ENCODE results near the gene PPARG.
"Not testable (repeated sequence)": the region's sequence is repeated elsewhere in the genome, so short reads cannot be mapped to it uniquely, and the experiment has no call there.

PPARG gene

DNA sequence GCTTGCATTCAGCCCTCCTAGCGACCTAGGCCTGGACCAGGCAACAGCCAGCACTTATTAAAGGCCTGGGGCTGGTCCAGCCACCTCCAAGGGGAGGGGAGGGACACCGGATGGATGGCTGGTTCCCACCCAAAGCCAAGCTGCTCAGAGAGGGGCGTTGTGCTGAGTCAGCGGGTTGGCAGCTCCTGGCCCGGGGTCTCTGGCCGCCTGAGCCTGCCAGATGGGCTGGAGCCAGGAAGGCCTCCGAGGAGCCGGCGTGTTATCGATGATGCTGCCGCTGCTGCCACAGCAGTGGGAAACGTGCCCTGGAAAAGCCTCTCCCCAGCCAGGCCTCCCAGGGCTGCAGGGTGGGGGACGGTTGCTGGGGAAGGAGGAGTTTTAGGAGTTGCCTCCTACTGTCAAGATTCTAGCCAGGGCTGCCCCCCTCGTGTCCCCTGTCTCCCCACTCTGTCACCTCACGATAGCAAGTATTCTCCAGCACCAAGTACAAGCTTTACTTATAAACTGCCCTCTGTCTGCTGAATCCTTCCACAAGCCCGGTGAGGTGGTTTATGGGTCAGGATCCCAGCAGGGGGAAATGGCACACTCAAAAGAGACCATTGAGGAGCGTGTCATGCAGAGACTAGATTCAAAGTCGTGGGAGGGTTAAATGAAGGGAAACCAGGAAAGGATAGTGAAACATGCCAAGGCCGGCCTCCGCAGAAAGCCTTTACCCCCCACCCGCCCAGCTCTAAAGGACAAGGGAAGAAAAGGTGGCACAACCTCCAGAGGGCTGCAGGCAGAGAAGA lies 152.3 kb downstream of the PPARG start:
- DNase-seq (ENCODE audit: low read depth in 4 of 4, low spot score in 1 of 4) = no peak

DNA sequence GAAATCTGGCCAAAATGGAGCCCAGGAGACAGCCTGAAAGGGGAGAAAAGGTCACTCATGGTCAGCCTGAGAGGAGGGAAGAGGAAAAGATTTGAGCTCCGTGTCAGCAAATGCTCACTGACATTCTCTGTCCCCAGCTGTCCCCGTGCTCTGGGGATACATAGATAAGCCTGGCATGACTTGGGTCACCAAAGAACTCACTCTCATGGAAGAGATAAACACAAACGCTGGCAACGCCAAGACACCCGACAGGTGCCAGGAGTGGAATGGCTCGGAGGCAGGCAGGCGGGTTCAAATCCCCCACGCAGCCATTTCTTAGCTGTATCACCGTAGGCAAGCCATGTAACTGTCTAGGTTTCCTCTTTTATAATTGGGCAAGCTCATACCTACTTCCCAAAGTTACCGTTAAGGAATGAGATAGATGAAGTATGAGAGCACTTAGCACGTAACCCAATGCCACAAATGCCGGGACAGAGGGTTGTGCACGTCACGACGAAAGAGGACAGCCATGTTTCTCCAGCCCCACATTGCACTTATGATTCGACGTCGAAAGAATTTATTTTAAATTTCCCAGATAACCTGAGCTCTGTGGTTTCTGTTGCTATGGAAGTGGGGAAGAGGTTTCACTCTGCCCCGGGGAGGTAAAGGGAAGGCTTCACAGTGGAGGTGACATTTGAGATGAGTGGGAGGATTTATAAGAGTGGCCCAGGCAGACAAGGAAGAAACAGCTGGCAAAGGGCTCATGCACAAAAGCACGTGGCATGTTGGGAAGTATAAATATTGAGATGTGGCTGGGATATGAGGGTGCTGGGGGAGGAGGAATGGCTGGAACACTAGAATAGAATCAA lies 154.0 kb downstream of the PPARG start:
- no peak for DNase-seq (ENCODE audit: low read depth in 4 of 4, low spot score in 1 of 4)

DNA sequence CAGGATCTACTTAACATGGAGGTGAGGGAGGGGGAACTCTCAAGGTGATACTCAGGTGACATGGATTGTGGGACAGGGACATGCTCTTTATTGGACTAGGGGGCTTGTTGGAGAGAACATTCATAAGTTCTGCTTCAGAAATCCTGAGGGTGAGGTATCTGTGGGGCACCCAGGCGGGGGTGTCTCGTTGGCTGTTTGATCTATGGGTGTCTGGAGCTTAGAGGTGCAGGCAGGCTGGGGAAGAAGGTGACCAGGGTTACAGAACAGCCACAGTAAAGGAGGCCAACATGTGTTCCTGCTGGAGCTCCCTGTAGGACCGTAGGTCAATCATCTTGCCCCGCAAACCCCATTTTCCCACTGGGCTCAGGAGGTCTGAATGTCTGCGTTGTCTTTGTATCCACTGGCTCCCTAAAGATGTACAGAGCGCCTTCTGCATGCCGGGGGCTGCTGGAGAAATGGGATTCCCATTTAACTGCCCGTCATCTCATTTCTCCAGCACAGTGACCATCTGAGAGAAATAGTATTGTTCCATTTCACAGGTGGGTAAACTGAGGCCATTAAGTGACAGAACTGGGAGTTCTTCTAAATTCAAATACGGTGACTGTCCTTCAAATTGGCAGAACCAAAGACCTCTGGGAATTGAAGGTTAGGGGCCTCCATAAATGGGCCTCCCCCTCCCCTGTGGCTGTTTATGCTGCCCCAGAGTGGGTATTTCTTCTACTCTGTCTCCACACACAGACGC lies 155.1 kb downstream of the PPARG start:
- no peak for DNase-seq (ENCODE audit: low read depth in 4 of 4, low spot score in 1 of 4)

DNA sequence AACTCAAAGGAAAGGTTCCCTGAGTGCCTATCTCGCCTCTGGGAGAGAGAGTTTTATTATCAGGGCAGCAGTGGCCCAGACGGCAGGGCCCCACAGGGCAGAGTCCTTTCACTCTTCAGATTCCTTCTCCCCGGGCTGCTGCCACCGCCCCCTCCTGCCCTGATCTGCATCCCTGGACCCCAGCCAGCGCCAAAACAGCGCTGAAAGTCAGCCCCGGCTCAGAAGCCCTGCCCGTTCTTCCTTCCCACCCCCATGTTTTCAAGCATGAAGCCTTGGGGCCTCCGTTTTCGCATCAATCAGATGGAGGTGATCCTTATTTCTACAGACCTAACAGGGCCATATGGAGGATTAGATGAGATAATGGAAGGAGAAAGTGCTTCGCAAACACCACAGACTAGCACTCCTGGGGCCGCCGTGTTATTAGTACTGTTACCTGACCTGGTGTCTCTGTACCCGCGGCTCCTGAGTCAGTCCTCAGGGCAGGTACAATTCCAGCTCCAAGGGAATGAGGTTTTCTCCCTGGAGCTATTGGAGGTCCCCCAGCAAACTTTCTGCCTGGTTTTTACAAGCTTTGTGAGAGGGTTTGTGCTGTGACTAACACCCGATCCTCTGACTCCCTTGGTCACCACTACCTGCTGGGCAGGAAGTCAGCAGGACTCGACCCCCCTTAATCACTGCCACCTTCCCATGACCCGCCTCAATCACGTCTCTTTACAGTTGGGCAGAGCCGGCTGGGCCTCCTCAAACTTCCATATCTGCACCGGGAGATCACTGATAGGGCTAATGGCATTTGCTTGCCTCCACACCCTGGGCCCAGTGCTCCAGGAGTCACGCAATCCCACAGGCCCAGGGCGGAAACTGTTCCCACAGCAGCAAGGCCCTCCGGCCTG lies 156.0 kb downstream of the PPARG start:
- DNase-seq (ENCODE audit: low read depth in 4 of 4, low spot score in 1 of 4) = no peak

DNA sequence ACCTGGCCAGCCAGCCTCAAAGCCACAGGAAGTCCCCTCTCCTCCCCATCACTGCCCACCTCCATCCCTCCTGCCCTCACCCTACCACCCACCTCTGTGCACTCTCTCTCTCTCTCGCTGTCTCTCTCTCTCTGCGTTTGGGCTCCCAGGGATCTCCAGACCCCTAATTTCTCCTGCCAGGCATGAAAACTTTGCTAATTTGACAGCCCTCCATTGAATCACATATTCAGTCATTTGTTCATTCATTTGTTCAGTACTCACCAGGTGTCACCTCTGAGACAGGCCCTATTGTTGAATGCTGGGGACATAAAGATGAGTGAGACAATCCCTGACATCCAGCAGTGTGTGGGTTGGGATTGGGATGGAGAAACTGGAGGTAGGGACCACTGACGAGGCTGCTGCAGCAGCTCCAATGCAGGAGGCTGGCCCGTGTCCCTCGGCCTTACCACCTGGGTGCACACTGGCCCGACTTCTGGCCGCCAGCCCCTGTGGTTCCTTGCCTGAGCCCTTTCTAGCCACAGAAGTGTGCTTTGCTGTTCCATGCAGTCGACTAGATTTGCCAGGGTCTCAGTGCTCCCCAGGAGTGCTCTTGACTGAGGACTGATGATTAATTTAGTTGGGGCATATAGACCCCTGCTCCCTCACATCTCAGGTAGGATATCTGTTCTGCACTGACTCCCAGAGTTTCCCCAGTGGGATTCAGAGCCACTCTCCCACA lies 156.8 kb downstream of the PPARG start:
- no peak for DNase-seq (ENCODE audit: low read depth in 4 of 4, low spot score in 1 of 4)

DNA sequence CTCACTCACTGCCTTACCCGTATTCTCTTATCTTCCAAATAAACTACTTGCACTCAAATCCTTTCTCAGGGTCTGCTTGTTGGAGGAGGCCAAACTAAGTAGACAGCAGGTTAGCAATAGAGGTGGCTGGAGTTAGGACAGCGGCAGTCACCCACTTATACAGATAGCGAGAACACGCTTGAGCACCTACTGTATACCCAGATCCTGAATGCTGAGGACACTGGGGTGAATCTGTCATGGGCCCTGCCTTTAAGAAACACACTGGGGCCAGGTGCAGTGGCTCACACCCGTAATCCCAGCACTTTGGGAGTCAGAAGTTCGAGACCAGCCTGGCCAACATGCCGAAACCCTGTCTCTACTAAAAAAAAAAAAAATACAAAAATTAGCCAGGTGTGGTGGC lies 157.4 kb downstream of the PPARG start:
- no peak for DNase-seq (ENCODE audit: low read depth in 4 of 4, low spot score in 1 of 4)

DNA sequence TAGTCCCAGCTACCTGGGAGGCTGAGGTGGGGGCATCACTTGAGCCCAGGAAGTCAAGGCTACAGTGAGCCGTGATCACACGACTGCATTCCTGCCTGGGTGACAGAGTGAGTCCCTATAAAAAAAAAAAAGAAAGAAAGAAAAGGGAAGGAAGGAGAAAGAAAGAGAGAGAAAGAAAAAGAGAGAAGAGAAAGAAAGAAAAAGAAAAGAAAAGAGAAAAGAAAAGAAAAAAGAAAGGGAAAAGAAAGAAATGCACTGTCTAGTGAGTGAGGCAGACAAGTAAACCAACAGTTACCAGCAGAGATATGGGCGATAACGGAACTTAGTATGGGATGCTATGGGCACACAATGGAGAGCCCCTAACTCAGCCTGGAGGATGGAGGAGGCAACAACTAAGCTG lies 158.2 kb downstream of the PPARG start:
- no peak for DNase-seq (ENCODE audit: low read depth in 4 of 4, low spot score in 1 of 4)

DNA sequence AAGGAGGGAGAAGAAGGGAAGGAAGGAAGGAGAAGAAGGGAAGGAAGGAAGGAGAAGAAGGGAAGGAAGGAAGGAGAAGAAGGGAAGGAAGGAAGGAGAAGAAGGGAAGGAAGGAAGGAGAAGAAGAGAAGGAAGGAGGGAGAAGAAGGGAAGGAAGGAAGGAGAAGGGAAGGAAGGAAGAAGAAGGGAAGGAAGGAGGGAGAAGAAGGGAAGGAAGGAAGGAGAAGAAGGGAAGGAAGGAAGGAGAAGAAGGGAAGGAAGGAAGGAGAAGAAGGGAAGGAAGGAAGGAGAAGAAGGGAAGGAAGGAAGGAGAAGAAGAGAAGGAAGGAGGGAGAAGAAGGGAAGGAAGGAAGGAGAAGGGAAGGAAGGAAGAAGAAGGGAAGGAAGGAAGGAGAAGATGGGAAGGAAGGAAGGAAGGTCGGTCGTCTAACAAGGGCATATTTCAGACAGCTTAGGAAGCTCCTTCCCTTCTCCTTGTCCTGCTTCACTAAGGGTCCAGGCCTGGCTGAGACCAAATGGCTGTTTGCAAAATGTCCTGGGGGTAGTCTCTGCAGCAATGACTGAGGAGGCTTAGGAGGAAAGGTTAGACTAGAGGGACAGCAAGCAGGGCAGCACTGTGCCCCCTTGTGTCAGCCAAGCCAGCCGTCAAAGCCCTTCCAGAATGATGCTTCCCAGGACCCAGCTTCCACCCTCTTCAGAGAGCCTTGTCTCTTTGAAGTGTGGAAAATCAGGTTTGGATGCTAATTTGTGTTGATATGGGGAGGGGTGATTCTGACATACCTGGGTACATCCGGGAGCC lies 159.7 kb downstream of the PPARG start:
- DNase-seq (ENCODE audit: low read depth in 4 of 4, low spot score in 1 of 4) = not testable (repeated sequence)

DNA sequence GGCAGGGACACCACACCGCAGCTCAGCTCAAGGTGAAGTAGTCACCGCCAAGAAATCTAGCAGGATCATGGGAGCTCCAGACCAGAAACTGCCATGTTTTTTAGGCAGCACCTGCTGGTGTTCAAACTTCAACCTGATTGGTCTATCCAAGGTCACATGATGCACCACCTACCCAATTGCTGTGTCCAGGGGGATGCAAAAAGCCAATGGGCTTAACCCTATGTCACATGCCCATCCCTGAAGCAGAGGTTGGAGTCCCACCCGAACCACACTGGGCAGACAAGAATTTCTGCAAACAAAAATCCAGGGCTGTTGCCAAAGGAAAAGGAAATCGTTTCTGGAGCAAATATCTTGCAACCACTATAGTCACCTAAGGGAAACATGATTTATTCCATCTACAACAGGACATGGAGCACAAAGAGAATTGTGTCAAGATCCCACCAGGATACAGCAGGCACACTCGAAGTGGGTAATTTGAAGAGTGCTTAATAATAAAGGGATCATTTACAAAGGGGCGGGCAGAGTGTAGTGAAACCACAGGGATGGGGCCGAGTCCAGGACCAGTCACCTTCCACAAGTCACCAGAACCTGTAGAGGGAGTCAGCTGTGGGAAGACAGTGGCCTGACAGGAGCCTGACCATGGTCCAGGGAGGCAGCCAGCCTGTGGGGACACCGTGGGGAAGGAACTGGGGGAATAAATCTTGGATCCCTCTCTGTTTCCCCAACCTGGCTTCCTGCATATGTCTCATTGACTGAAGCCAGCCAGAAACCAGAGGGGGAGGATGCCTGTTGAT lies 161.2 kb downstream of the PPARG start:
- no peak for DNase-seq (ENCODE audit: low read depth in 4 of 4, low spot score in 1 of 4)

DNA sequence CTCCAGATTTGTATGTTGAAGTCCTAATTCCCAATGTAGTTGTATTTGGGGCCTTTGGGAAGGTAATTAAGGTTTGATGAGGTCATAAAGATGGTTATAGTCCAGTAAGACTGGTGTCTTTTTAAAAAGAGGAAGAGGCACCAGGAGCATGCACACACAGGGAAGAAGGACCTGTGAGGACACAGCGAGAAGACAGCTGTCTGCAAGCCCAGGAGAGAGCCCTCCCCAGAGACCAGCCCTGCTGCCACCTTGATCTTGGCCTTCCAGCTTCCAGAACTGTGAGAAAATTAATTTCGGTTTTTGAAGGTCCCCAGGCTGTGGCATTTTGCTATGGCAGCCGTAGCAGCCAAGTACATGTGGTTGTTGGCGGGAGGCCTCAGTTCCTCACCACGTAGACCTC lies 162.6 kb downstream of the PPARG start:
- DNase-seq (ENCODE audit: low read depth in 4 of 4, low spot score in 1 of 4) = no peak

DNA sequence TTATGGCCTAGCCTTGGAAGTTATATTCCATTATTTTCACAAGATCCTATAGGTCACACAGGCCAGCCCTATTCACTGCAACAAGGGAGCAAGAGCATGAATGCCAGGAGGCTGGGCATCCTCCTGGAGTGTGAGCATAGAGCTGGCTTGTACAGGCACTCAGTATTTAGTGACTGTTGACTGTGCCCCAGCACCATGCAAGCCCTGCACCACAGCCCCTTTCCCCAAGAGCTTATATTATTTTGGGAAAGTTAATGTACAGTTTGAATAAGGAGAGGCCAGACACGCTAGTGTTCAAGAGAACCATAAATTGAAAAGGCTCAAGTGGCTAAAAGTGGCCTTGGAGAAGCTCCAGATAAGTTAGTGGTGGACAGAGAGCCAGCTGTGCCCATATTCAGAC lies 163.1 kb downstream of the PPARG start:
- no peak for DNase-seq (ENCODE audit: low read depth in 4 of 4, low spot score in 1 of 4)

DNA sequence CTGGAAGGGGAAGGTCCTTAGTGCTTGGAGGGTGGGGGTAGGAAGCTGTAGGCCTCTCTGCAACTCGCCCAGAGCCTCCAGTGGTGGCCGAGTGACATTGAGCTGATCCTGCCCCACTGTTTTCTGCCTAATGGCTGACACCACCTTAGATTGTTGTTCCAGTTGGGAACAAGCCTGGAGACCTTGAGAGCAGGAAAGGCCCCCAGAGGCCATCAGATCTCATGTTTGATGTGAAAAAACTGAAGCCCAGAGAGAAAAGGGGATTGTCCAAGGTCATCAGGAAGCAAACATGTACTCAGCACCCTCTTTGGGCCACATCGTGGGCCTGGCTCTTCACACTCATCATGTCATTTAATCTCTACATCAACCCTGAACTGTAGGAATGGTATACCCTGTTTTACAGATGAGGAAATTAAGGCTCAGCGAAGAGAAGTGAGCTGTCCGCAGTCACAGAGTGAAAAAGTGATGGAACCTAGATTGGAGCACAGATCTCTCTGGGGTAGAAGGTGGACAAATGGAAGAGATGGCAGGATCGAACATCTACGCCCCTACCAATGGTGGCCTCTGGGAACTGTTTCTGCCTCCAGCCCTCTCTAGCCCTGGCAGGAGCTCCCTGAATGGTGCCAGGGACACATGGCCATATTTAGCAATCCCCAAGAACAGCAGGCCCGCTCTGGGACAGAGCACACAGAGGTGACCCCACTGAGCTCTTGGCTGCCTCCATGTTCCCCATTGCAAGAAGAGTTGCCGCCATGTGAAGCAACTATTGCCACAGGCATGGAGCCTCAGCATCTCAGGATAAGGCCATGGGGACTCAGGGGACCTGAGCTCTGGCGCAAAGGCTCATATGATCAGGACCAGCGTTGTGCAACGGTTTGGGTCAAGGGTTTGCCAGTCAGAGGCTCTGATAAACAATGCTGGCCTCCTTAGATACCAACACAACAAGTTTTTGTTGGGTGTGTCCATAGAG lies 163.8 kb downstream of the PPARG start:
- DNase-seq (ENCODE audit: low read depth in 4 of 4, low spot score in 1 of 4) = no peak

DNA sequence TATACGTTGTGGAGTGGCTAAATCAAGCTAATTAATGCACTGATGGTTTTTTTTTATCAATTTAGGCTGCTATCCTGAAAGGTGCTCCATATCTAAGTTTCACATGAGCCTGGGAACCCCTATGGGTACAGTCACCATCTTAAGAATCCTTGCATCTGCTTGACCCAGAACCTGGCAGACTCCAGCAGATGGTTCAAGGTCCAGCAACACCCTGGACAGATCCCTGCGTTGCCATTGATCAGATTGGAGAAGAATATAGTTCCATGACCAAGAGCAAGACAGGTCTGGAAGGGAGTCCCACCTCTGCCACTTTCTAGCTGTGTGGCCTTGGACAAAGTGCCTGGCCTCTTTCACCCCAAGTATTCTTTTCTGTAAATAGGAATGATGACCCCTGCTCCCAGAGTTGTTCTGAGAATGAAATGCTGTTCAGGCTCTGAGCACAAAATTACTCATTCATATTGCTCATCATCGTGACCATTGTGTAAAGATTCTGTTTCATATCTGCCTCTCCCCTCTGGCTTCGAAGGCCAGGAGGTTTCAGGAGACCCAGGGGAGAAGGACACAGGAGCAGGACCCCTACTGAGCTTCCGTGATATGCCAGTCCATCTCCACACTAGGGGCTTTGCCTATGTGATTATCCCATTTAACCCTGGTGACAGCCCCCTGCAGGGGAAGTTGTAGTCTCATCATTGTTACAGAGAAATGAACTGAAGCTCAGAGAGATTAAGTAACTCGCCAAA lies 165.4 kb downstream of the PPARG start:
- no peak for DNase-seq (ENCODE audit: low read depth in 4 of 4, low spot score in 1 of 4)

DNA sequence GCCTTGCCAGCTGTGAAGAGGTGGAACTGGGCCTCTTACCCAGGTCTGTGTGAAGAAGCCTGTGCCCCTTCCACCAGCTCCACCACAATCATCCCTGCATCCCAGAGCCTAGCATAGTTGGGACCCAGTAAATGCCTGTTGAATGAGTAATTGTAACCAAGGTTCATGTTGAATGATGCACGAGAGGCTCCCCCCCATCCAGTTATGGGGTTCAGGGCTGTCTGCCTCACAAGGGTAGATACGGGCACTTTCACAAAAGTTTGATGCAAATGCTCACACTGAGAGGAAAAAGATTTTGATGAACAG lies 165.9 kb downstream of the PPARG start:
- DNase-seq (ENCODE audit: low read depth in 4 of 4, low spot score in 1 of 4) = no peak

DNA sequence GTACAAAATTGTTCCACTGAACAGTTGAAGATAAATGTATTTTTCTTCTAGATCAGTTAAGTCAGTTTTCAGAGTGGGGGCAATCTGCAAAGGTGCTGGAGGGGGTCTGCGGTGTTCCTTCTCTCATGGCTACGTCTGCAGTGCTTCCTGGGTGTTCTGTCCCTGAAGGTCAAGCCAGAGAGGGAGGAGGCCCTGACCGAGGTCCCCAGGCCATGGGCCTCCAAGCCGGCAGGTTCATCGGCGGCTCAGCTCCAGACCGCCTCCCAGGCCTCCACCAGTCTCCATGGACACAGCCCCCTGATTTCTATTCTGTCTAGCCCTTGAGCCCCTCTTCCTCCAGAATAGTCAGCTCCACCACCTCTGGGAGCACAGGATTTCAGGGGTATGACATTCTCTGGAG lies 166.9 kb downstream of the PPARG start:
- no peak for DNase-seq (ENCODE audit: low read depth in 4 of 4, low spot score in 1 of 4)

DNA sequence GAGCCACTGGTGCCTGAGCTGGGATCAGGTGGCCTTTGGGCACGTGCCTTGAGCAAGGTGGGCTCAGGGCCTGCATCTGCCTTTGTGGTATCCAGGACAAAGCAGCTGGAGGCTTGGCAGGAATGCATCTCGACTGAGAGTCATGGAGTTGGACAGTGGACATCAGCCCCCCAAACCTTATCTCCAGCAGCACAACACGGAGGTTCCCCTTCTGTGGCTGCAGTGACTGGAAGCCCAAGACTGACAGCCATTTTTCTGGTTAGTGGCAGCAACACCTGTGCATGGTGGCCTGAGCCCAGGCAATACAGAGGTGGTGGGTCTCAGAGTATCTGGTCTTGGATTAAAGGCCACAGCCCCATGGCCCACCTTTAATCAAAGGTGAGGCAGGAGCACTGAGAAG lies 167.6 kb downstream of the PPARG start:
- no peak for DNase-seq (ENCODE audit: low read depth in 4 of 4, low spot score in 1 of 4)

DNA sequence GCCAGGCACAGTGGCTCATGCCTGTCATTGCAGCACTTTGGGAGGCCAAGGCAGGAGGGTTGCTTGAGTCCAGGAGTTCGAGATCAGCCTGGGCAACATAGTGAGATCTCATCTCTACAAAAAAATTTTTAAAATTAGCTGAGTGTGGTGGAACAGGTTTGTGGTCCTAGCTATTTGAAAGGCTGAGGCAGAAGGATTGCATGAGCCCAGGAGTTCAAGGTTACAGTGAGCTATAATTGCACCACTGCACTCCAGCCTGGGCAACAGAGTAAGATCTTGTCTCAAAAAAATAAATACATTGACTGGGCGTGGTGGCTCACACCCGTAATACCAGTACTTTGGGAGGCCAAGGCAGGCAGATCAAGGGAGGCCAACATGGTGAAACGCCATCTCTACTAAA lies 168.5 kb downstream of the PPARG start:
- not testable (repeated sequence) for DNase-seq (ENCODE audit: low read depth in 4 of 4, low spot score in 1 of 4)

Data from stimulated activated CD4-positive, alpha-beta T cell treated with anti-CD3 and anti-CD28 coated beads, Interleukin-1b, Interleukin-23, amount 100 ng/mL, for 24 hours (primary cell).